NOMO-1 treated with dmso at 0.1 percent for 144 hours (cell line): ENCODE data around the gene DNAL1.

Experiments
- DNase-seq: peaks from one replicate; lab custom pipeline; 2025; ENCODE audit not compliant: unreplicated experiment; lab: John Stamatoyannopoulos, UW

Gene DNAL1

GRCh38 chr14:73722581-73722980 lies 77.8 kb downstream of the DNAL1 start:
- DNase-seq = no peak

- DNase-seq = no peak
These were observed 78.6 kb downstream of the DNAL1 start for GRCh38 chr14:73723406-73723796.

- DNase-seq = no peak
These were observed 79.2 kb downstream of the DNAL1 start for GRCh38 chr14:73723797-73724661.

- no peak for DNase-seq
These were observed 79.9 kb downstream of the DNAL1 start for GRCh38 chr14:73724696-73725095.

GRCh38 chr14:73725116-73726024 lies 80.6 kb downstream of the DNAL1 start:
- no peak for DNase-seq

- DNase-seq = no peak
These were observed 81.5 kb downstream of the DNAL1 start for GRCh38 chr14:73726025-73726961.

GRCh38 chr14:73727166-73727565 lies 82.4 kb downstream of the DNAL1 start:
- no peak for DNase-seq

- peak; percentile 87 for DNase-seq
These were observed 84.0 kb downstream of the DNAL1 start for GRCh38 chr14:73728717-73729330.

GRCh38 chr14:73729556-73730265 lies 84.9 kb downstream of the DNAL1 start:
- DNase-seq = no peak

GRCh38 chr14:73731111-73731510 lies 86.3 kb downstream of the DNAL1 start:
- no peak for DNase-seq

GRCh38 chr14:73732006-73732405 lies 87.2 kb downstream of the DNAL1 start:
- no peak for DNase-seq

- DNase-seq = no peak
These were observed 92.1 kb downstream of the DNAL1 start for GRCh38 chr14:73736842-73737241.

GRCh38 chr14:73738518-73739173 lies 93.9 kb downstream of the DNAL1 start:
- DNase-seq = no peak

GRCh38 chr14:73739174-73739898 lies 94.5 kb downstream of the DNAL1 start:
- no peak for DNase-seq

GRCh38 chr14:73739899-73740617 lies 95.3 kb downstream of the DNAL1 start:
- no peak for DNase-seq

GRCh38 chr14:73740618-73741326 lies 96.0 kb downstream of the DNAL1 start:
- no peak for DNase-seq

- DNase-seq = peak; percentile 53
These were observed 96.6 kb downstream of the DNAL1 start for GRCh38 chr14:73741386-73741875.
